Measurements from ENCODE around the gene LILRB3.
"Not testable (repeated sequence)": the region's sequence is repeated elsewhere in the genome, so short reads cannot be mapped to it uniquely, and the experiment has no call there.

The LILRB3 gene

DNA sequence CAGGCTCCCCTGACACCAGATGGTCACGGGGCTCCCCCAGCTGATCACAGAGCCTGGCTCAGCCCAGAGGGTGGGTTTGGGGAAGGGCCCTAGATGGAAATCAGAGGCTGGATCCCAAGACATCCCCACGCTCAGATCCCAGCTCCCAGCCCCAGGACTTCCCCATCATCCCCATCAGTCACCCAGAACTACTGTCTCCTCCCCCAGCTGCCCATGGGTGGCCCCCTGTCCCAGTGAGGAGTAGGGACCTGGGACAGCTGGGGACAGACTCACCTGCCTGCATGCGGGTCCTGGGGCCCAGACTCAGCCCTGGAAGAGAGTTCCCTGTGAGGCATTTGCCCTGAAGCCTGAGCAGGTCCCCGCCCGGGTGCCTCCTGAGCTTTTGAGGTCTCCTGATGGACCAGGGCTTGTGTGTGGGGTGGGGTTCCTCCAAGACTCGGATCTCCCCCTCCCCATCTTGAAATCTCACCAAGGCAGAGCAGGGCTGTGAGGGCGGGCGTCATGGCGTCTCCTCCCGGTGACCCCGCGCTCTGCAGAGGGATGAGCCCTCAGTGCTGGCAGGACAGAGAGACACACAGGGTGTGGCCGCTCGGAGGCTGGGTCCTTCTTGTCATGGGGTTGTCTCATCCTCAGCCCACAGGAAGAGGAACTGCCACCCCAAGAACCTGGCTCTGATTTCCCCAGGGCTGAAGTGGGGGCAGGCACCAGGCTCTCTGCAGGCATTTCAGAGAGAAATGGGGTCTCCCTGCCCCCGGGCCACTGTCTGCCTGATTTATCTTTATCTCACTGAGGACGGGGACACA lies at the start of gene LILRB3:
Gene LILRB3 (minus strand): TSS at position 534 of the 803 bp plus-strand sequence. CDS start 31 bp downstream, at position 503.
- DNase-seq (ENCODE audit: low read depth): not testable (repeated sequence)

DNA sequence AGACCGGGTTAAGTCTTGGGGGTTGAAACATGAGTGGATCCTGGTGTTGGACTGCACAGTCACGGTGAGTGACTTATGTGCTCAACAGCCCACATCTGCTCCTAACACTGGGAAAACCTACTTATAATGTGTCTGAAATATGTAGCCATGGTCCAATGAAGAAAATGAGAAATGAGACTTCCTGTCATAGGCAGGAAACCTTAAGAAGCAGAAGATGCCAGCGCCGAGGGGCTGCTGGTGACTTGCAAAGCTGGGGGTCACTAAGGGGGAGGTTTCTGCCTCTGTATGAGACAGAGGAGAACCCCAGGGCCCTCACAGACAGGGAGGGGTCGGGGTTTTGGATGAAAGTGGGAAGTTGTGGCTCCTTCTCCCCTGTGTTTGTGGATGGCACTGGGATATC lies 49.4 kb upstream of the LILRB3 start:
- DNase-seq (ENCODE audit: low read depth): not testable (repeated sequence)

DNA sequence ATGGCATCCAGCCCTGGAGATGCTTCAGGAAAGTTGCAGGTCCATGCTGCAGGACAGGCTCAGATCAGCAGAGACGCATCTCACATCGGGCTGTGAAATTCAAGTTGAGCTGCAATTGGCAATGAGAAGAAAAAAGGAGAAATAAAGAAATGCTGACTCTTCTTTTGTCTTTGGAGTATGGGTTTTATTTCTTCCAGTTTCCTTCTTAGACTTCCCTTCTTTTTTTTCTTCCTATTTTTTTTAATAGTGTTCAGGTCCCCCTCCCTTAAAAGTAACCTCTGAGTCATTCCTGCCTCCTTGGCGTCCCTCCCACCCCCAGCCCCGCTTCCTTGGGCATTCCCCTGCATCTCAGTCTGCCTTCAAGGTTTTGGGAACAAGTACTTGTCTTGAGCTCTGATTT lies 48.8 kb upstream of the LILRB3 start:
- DNase-seq (ENCODE audit: low read depth): not testable (repeated sequence)

DNA sequence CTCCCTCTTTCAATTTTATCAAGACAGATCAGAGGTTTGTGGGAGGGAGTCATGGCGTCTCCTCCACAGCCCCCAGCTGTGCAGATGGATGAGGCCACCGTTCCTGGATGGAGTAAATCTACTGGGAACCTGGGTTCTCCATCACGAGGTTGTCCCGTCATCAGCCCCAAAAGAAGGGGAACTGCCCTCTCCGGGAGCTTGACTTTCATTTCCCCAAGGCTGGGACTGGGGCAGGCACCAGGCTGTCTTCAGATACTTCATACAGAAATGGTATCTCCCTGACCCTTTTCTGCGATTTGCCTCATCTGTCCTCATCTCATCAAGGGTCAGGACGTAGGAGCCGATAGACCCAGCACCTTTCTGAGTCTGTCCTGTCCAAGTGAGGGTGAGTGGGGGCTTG lies 48.3 kb upstream of the LILRB3 start:
- no peak for DNase-seq (ENCODE audit: low read depth)

DNA sequence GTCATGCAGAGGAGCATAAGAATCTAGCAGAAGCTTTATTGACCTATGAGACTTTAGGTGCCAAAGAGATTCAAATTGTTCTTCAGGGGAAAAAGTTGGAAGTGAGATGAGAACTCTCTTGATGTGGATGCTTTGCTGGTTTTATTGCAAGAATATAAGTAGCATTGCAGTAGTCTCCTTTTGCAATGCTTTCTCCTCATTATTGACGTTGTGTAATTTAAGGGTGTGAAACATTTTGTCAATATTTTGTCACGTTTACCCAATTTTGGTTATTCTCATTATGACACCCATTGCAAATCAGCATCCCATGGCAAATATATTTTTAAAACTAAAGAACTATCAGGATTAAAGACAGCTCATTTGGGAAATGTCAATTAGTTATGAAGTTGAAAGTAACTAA lies 46.1 kb upstream of the LILRB3 start:
- DNase-seq (ENCODE audit: low read depth): no peak

DNA sequence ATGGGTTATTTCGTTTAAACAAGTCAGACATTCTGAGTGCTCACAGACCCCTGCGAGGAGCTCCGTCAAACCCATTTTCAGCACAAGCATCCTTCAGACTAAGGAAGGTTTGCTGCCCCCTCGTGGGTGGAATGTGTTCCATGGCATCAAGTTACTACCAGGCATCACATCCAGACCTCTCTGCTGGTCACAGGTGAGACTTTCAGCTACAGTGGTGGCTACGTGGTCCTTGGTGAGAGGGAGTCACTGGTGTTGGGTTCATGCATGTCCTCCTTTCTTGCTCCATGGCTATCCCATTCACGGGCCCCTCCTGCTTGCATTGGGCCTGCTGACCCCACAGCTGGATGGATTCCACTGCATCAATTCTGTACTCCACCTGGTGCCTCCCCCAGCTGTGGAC lies 43.3 kb upstream of the LILRB3 start:
- peak; percentile 34 for DNase-seq (ENCODE audit: low read depth)

DNA sequence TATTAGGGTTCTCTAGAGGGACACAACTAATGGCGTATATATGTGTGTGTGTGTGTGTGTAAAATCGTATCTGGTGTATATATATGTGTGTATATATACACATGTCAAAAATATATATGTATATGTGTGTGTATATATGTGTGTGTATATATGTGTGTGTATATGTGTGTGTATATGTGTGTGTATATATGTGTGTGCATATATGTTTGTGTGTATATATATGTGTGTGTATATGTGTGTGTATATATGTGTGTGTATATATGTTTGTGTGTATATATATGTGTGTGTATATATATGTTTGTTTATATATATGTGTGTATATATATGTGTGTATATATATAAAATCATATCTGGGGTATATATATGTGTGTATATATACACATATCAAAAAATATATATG lies 39.7 kb upstream of the LILRB3 start:
- no peak for DNase-seq (ENCODE audit: low read depth)

DNA sequence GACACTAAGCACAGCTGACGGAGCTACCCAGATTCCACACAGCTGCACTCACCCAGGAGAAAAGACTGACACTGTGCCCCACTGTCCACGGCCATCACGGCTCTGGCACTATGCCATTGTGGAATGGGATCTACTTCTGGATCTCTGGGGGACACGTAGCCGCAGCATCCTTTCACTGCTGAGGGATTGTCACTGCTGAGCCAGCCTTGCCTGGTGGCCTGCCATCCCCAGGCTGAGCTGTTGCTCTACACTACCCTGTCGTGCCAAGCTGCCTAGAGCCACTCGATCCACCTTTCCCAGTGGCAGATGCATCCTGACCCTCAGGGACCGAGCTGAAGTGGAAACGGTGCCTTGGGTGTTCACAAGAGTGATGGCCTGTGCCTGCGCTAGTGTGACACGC lies 39.3 kb upstream of the LILRB3 start:
- DNase-seq (ENCODE audit: low read depth): no peak

DNA sequence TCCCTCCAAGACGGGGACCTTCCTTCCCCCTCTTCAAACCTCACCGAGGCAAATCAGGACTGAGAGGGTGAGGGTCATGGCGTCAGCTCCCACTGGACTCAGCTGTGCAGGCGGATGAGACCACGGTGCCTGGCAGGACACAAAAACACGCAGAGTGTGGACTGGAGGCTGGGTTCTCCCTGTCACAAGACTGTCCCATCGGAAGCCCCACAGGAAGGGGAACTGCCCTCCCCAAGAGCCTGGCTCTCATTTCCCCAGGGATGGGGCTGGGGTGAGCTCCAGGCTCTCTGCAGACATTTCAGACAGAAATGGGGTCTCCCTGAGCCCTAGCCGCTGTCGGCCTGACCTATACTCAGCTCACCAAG lies 34.3 kb upstream of the LILRB3 start, which contains the start of gene LILRB5:
Gene LILRB5 (minus strand): TSS at position 158 of the 365 bp plus-strand sequence. CDS start 80 bp downstream, at position 78.
- DNase-seq (ENCODE audit: low read depth): no peak

DNA sequence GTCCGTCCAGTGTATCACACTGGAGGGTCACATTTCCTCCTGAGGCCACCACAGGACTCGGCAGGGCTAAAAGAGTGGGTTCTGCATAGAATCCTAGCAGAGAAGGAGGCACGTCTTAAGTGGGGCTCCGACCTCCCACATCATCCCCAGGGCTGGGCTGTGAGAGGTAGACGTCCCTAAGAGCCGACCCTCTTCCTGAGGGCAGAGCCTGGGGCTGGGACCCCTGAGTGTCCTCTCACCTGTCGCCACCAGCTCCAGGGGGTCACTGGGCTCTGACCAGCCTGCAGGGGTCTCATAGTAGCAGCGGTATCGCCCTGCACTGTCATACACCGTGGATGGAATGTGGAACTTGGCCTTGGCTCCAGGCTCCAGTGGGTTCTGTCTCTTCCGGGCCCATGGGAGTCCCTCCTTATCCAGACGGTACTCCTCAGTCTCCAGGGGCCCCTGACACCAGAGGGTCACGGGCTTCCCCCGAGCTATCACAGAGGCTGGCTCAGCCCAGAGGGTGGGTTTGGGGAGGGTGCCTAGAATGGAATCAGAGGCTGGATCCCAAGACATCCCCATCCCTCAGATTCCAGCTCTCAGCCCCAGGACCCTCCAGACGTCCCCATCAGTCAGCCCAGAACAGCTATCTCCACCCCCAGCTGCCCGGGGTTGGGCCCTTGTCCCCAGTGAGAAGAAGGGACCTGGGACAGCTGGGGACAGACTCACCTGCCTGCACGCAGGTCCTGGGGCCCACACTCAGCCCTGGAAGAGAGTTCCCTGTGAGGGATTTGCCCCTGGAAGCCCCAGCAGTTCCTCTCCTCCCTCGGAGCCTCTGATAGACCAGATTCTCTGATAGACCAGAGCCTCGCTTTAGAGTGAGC lies 33.7 kb upstream of the LILRB3 start:
- no peak for DNase-seq (ENCODE audit: low read depth)

DNA sequence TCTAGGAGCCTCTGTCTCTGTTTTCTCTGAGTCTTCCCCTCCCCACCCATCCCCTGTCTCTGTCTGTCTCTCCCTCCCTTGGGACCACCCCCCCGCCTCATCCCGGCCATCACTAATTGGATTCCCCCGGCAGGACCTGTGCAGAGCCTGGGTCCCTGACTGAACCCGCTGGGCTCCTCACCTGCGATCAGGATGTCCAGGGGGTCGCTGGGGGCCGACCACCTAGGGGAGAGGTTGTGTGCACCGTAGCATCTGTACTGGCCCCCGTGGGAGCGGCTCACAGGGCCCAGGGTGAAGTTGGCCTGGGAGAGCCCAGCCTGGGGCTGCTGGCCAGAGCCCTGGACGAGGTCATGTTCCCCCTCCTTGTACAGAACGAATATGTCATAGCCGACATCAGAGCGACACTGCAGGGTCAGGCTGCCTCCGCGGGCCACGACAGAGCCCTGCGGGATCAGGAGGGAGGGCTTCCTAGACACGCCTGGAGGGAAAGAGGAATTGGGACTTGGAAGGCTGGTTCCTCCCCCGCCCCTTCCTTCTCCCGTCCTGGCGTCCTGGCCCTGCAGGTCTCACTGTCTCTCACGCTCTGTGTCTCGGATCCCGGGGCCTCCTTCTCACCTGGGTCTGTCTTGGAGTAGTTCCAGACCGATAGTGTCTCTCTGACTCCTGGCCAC lies 32.4 kb upstream of the LILRB3 start:
- no peak for DNase-seq (ENCODE audit: low read depth)

DNA sequence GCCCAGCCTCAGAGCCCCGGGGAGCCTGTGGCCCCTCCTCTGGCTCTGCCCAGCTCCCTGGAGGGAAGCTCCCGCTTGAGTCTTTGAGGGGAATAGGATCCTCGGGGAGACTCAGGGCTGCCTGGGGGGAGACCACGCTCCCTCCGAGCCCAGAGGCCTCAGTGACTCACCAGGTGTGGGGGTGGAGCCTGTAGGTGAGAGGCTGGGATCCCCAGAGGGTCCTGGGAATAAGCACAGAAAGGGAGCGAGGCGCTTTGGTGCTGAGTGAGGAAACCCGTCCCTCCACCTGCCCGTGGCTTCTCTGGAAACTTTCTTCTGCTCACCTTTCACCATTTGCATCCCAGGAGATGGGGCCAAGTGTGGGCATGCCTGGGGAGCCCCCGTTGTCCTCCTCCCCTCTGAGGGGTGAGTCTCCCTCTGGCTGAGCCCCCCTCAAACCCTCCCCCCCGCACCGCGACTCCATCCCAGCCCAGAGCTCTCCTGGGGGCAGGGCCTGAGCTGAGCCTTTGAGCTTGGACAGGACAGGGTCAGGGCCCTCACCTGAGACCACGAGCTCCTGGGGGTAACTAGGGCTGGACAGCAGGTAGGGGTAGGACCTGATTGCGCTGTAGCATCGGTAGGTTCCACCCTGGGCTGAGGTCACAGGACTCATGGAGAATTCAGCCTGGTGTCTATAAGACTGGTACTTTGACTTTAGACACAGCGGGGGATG lies 31.5 kb upstream of the LILRB3 start:
- DNase-seq (ENCODE audit: low read depth): no peak

DNA sequence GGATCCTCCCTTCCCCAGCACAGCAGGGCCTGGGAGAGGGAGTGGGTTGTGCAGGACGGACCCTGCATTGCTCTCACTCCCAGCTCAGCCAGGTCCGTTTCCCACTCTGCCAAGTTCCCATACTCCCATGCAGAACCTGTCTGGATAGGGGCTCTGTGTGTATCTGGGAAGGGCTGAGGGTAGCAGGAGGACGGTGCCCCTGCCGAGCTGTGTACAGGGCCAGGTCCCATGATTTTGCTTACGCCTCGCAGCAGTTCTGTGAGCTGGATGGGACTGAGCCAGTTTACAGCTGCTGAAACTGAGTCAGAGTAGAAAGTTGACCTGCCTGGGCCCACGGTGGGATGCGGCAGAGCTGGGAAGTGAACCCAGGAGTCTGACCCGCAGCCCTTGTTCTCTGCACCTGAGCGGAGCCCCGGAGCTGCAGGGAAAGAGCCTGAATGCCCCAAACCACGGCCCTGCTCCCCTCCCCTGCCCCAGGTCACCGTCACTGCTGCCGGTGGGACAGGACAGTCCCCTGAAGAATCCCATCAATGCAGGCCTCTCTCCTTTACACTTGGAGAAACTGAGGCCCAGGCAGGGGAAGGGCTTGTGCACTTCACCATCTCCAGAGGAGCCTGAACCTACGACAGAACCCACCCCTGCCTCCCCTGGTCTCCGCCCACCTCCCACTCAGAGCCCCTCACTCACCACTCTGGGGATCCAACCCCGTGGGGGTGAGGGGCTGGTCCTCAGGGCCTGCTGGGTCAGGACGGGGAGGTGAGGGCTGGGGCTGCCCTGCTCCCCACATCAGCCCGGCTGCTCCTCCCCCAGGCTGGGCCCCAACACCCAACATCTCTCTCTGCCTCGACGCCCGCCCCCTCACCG lies 30.8 kb upstream of the LILRB3 start:
- DNase-seq (ENCODE audit: low read depth): no peak

DNA sequence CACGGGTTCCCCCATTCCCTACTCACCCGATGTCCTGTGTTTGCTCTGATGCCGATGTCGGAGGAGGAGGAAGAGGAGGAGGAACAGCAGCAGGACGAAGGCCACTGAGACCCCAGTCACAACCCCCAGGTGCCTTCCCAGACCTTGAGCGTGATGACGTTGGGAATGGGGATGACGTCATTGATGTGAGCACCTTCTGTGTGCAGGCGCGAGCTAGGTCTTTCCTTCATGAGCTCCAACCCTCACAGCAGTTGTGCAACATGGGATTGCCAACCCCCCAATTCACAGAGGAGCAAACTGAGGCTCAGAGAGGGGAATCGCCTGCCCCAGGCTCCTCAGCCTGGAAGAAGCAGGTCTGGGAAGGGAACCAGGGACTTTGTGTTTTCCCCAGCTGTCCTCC lies 30.0 kb upstream of the LILRB3 start:
- no peak for DNase-seq (ENCODE audit: low read depth)

DNA sequence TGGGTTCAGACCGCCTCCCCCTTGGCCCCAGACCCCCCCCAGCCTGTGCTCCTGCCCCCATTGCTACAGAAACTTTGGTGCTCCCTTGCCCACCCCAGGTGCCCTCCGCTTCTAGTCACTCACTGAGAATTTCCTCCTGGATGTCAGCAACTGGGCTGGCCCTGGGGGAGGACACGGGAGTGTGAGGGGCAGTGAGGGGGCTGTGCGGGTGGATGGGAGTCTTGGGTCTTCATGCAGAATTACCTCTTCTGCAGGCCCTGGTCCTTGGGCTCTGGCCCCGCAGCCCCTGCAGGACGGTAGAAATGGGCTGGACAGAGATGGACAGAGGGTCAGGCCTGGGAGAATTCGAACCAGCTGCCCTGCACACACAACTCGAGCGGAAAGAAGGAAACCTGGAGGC lies 29.4 kb upstream of the LILRB3 start:
- DNase-seq (ENCODE audit: low read depth): no peak

DNA sequence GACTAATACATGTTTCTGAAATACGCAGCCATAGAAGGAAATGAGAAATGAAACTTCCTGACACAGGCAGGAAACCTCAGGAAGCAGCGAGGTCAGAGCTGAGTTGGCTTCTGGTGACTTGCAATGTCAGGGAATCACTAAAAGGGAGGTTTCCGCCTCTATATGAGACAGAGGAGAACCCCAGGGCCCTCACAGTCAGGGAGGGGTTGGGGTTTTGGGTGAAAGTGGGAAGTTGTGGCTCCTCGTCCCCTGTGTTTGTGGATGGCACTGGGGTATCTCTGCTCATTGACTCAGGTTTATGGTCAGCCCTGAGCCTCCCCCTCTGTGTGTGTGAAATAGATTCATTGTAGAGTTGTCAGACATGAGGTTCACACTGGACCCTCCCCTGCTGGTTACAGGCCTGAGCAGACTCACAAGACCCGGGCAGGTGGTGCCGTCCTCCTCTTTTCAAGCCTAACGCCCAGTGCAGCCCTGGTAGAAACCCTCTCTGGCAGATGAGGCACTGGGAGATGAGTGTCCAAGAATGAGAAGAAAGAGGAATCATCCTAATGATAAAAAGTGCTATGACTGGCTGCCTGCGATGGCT lies 25.3 kb upstream of the LILRB3 start:
- no peak for DNase-seq (ENCODE audit: low read depth)

DNA sequence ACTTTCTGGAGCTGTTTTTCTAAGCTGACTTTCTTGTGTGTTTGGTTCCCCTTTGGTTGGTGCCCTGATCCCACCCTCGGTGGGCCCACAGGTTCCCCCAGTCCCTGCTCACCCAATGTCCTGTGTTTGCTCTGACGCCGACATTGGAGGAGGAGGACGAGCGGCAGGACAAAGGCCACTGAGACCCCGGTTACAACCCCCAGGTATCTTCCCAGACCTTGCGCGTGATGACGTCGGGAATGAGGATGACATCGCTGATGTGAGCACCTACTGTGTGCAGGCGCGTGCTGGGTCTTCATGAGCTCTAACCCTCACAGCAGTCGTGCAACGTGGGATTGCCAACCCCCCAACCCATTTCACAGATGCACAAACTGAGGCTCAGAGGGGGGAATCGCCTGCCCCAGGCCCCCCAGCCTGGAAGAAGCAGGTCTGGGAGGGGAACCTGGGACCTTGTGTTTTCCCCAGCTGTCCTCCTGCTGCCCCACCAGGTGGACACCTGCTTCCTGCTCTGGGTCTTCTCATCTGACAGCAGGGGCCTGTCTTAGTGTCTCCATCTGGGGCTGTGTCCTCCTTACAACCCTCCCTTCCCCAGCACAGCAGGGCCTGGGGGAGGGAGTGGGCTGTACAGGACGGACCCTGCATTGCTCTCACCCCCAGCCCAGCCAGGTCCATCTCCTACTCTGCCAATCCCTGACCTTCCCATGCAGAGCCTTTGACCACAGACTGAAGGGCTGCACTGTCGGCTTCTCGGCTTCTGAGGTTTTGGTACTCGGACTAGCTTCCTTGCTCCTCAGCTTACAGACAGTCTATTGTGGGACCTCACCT lies 24.5 kb upstream of the LILRB3 start:
- DNase-seq (ENCODE audit: low read depth): no peak

DNA sequence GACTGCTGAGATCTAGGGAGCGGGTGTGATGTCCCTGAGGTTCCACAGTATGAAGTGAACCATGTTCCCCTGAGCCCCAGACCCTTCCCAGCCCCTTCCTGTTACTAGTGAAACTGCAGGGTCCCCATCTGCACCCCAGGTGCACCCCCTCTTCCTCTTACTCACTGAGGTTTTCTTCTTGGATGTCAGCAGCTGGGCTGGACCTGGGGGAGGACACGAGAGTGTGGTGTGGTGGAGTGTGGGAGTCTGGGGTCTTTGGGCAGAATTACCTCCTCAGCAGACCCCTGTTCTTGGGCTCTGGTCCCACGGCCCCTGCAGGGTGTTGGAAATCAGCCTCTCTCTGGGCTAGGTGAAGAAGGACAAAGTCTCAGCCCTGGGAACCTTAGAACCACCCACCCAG lies 23.1 kb upstream of the LILRB3 start:
- no peak for DNase-seq (ENCODE audit: low read depth)

DNA sequence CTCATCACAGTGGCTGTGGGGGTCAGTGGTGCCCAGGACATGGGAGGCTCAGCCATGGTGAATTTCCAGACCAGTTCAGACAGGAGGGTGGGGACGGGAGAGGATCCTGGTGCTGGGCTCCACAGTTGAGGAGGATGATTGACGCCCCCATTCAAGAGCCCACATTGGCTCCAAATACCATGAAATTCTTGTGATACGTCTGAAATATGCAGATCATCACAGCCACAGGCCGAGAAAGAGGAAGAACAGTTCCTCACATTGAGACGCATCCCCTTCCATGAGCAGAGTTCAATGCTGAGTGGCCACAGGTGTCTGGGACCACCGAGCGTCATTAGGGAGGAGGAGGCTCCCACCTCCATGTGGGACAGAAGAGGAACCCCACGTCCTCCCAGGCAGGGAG lies 21.0 kb upstream of the LILRB3 start:
- not testable (repeated sequence) for DNase-seq (ENCODE audit: low read depth)

DNA sequence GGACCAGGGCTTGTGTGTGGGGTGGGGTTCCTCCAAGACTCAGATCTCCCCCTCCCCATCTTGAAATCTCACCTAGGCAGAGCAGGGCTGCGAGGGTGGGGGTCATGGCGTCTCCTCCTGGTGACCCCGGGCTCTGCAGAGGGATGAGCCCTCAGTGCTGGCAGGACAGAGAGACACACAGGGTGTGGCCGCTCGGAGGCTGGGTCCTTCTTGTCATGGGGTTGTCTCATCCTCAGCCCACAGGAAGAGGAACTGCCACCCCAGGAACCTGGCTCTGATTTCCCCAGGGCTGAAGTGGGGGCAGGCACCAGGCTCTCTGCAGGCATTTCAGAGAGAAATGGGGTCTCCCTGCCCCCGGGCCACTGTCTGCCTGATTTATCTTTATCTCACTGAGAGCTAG lies 19.8 kb upstream of the LILRB3 start, which contains the start of gene LILRA6:
Gene LILRA6 (minus strand): TSS at position 145 of the 400 bp plus-strand sequence.
- DNase-seq (ENCODE audit: low read depth): not testable (repeated sequence)

Data from HS-27A (cell line).